Activated CD4-positive, CD25-positive, alpha-beta regulatory T cell treated with anti-CD3 and anti-CD28 coated beads, Interleukin-2, amount 50 U/mL, for 16 hours (primary cell): ENCODE measurements around the gene LRFN2.

Experiments used
- DNase-seq: peaks from one replicate; pipeline ENCODE4 v3.0.0-alpha.2; 2020; ENCODE audit warnings: low read depth, low spot score

Gene LRFN2

DNA sequence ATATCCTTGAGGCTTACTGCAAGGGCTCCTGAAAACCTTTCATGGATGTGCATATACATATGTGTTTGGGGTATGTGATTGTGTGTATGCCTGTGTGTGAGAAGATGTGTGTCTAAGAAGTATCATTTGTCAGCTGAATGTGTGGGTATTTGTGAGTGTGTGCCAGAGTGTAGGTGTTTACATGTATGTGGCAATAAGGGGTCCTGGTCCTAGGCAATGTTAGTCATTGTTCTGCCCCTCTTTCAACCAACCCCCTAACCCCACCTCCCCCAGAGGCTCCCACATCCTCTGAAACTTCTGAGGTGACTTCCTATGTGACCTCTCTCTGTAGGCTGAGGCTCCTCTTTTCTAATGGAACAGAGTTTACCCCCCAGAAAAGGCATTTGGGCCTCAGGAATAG, 186.4 kb downstream of the LRFN2 start:
- no peak for DNase-seq

DNA sequence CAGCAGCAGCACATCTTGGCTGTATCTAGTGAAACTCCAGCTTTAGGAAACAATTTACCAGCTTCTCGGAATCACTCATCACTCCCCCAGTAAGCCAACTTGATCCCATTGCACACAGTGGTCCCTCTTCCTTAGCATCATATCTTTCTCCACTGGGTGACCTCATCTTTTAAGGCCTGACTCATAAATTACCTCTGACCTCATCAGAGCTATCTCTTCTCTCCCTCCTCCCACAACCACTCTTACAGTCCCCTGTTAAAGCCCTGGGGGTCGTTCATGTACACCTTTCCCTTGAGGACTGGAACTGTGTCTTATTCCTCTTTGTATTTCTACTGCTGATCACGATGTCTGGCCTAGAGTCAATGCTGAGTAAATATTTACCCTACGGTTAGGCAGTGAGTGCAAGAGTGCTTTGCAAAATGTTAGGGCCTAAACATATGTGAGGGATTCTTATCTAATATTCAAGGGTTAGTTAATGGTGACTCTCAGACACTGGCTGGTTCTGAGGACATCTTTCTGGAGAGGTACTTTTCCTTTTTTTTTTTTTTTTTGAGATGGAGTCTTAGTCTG, 187.2 kb downstream of the LRFN2 start:
- DNase-seq = no peak

DNA sequence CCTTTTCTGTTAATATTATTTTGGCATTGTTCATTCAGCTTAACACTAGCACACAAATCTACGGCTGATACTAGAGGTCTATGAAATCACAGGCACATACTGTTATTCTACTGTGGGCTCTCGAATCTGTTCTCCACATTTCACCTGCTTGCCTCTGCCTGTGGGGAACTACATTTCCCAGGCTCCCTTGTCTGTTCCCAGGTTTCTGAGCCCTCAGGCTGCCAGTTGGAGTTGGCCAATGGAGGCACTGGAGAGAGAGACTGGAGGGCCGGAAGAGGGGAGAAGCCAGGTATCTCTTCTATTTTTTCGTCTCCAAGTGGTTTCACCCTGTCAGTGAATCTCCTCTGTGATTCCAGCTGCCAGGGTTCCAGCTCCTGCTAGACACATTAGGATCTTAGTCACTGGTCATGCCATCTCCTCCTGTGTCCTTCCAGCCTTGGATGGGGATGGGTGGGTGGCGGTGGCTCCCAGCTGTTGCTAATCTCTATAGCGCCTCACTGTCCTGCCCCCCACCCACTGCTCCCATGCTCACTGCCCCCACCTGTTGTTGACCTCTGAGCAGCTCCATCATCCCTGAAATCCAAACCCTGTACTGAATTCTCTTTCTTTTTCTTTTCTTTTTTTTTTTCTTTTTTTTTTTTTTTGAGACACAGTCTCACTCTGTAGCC, 188.2 kb downstream of the LRFN2 start:
- no peak for DNase-seq

DNA sequence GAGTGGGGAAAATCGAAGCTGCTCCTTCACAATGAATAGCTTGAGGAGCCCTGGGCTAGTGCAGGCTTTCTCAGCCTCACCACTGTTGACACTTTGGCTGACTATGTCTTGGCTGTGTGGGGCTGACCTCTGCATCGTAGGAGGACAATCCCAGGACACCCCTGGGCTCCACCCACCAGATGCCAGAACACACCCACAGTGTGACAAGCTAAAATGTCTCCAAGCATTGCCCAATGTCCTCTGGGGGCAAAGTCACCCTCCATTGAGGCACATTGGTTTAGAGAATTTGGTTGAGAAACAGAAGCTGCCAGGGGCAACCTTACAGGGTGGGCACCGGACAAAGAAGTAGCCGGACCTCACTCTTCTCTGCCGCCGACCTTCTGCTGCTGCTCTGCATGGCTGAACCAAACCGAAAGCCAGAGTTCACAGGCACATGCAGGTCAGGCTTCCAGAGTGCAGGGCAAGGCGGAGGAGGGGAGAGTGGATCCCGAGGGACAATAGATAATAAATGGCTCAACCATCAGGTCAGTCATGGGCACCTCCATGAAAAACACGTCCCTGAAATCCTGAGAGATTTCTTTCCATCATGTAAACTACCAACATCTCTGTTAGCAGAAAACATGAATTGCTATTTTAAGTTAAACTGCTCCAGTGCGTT, 189.0 kb downstream of the LRFN2 start:
- no peak for DNase-seq

DNA sequence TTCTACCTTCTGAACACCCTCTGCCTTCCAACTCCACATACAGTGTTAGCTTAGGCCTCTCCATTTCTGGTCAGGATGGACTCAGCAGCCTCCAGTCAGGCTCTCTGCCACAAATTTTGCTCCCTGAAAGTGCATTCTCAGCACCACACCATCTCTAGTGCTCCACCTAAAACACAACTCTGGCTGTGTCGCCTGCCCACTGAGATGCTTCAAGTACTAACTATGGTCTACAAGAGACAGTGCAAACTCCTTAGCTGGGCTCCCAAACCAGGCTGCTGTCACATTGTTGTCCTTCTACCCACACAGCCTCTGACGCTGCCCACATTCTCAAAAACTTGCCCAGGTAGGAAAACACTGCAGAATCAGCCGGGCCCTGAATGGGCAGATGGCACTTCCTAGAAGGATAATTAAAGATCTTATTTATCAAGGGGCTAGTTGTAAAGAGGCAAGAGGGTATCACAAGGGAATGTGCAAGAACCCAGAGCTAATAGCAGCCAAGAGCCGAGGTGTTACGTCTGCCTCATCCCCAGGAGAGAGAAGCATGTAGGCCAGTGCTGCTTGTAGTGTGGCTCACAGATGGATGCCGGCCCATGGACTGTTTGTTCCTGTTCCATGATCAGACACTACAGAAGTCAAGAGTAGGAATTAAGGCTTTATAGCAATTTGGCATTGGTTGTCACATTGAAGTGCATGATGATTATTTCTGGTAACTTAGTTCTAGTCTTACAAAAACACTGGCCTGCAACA, 189.7 kb downstream of the LRFN2 start:
- DNase-seq = no peak

DNA sequence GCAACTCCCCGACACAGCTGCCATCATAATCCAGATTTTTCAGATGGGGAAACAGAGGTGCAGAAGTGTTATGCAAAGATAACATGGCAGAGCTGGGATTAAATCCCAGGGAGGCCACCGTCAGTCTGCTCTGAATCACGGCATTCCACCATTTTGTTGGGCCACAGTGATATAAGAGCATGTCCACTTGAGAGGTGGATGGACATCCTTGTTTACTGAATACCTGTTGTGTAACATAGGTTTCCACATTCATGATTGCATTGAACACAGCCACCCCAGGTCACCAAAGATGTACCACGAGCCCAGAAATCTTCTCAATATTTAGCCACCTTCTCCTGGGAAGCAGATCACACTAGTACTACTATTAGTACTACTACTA, 191.5 kb downstream of the LRFN2 start:
- no peak for DNase-seq

DNA sequence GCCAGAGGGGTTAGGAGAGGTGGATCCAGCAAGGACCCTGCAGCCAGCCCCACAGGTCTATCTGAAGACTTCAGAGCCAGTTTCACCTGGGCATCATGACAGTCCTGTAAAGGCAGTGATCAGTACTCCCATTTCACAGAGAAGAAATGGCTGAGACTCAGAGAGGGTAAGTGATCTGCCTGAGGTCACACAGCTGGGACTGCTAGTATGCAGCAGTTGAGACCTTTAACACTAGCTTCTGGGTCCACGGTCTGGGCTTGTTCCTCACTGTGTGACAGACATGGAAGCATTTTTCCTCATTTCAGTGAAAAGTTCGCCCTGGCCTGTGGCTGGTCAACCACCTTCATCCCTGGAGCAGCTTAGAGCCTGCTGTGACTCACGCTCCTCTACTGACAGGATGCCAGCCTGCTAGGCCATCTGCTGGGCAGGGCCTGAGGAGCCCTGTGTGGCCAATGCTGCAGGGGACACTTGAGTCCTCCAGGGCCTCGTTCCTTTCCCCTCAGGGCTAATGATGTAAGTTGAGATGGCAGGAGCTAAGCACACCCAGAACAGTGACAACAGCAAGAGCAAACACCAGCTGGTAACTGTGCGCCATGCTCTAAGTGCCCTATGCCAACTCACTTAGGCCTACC, 192.0 kb downstream of the LRFN2 start:
- DNase-seq = no peak

DNA sequence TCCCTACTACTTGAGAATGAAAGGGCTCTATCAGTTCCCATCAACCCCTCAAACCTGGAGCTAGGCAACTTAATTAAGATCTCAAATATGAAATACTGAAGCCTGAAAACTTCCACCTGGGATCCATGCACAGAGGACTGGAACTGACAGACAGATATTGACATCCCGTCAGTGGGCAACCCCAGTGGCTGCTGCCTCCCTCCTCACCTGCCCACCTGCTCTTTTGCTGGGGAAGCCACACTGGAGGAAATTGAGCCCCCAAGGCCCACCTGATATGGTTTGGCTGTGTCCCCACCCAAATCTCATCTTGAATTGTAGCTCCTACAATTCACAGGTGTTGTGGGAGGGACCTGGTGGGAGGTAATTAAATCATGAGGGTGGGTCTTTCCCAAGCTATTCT, 192.8 kb downstream of the LRFN2 start:
- DNase-seq = no peak

DNA sequence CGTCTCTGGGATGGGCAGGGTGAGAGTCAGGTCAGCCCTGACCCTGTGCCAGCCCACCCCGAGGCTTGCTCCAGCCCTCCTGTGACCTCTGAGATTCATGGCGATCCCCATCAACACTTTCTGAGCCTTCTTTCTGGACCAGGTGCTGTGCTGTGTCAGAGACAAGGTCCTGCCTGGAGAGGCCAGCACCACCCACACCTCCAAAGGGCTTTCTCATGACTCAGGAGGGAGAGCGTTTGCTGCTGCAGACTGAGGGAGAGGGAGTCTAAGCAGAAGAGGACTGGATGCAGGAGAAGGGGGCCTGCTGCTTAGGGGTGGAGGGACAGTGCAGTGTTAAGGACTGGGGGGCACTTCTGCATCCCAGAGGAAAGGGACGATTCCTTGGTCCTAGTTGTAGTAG, 193.5 kb downstream of the LRFN2 start:
- no peak for DNase-seq

DNA sequence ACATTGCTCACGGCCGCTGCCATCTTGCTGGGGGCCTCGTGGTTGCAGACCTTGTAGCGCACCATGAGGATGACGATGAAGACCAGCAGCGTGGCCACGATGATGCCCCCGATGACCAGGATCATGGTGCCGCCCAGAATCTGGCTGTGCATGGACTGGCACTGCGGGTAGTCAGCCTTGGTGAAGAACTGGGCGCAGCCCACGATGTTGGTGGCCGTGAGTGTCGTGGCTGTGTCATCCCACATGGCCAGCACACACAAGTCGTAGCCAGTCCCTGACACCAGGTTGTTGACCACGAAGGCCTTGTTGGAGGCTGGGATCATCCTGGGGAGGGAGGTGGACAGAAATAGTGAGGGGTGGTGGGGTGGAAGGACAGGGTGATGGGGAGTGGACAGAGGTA, 194.6 kb downstream of the LRFN2 start:
- DNase-seq = no peak

DNA sequence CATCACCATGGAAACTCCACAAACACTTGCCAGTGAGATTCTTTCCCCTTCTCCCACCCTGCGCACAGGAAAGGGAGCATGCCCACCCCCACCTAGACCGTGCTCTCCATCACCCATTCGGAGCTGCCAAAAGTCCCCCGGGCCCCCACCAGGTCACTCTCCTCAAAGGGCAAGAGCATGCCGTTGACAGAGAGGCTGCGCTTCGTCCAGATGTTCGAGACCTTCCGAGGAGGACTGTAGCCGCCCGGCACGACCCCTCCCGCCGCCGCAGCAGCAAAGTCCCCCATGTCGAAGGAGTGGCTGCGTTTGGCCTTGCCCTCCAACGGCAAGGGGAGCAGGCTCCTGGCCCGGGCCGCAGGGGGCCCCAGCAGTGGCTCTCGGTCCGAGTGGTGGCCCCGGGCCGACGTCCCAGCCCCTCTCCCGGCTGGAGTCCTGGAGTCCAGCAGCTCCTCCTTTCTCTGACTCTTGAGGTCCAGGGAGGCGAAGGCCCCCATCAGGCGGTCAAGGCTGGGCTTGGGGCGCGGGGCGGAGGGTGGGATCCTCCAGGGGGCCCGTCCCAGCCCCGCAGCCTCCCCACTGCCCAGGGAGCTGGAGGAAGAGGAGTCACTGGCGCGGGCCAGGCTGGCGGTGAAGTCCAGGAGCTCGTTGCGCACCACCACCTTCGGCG, 195.2 kb downstream of the LRFN2 start:
- no peak for DNase-seq

DNA sequence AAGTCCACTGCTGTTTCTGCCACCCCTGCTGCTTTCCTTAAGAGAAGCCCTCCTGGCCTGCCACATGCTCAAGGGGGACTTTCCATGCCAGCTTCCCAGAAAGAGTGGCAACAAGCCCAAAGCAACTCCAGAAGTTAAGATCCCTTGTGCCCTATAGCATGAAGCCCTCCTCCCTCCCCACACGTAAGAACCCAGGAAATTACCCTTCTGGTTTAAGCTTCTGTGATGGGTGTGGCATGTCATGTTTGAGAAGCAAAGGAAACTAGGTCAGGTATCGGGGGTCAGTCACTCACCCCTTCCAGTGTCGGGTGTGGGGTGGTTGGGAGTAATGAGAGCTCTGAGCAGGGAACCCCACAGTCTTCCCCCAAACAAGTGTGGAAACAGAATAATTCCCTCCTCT, 196.1 kb downstream of the LRFN2 start:
- no peak for DNase-seq

DNA sequence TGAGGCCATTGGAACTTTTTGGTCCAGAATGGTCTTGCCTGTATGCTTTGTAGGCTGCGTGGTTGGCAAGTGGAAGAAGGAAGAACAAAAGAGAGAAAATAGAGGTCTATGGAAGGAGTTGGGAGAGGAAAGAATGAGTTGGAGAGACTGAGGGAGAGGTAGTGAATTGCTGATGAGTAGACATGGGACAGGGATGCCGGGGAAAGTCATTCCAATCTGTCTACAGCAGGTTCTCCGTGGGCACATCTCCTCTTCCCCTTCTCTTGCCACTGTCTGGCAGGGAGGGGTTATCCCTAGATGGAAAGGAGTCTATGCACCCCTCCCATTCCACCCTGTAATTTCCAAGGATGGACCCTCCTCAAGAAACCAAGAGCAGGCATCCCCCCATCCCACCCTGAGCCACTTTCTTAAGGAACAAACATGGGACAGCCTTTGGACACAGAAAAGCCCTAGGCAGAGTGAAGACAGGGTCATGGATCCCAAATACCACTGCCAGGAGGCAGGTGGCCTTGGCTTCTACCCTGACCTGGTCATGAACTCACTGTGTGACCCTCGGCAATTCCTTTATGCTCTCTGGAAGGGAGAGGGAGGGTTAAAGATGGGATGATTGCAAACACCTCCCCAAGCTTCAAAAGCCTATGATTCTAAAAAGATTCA, 196.9 kb downstream of the LRFN2 start:
- DNase-seq = no peak

DNA sequence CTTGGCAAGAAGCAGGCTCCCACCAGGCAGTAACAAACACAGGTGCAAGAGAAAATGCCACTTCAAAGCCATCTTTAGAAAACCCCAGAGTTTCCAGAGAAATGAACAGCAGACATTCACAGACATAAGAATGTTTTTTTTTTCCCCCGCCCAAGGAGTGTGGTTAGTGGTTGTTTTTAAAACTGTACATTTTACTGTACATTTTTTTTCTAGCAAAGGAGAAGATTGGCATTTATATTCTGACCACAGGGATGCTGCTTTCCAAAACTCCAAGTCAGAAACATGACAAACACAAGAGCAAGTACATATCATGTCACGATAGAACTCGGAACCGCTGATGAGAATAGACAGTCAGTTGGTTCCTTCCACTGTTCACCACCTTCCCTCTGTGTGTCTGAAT, 197.9 kb downstream of the LRFN2 start:
- DNase-seq = no peak

DNA sequence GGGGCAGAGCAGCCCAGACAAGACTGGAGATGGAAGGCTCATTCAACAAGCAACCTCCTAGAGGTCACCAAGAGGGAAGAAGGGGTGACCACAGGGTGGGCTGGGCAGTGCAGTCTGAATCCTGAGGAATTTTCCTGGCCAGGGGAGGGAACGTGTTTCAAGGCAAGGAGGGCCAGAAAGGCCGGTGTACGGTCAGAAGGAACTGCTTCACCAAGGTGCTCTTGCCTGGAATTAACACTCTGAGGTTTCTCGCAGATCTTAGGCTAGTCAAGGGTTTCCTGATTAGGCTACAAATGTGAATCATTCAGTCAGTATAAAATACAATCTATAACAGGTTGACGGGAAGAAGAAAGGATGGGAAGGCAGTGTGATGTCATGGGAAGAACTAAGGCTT, 199.3 kb downstream of the LRFN2 start:
- DNase-seq = no peak

DNA sequence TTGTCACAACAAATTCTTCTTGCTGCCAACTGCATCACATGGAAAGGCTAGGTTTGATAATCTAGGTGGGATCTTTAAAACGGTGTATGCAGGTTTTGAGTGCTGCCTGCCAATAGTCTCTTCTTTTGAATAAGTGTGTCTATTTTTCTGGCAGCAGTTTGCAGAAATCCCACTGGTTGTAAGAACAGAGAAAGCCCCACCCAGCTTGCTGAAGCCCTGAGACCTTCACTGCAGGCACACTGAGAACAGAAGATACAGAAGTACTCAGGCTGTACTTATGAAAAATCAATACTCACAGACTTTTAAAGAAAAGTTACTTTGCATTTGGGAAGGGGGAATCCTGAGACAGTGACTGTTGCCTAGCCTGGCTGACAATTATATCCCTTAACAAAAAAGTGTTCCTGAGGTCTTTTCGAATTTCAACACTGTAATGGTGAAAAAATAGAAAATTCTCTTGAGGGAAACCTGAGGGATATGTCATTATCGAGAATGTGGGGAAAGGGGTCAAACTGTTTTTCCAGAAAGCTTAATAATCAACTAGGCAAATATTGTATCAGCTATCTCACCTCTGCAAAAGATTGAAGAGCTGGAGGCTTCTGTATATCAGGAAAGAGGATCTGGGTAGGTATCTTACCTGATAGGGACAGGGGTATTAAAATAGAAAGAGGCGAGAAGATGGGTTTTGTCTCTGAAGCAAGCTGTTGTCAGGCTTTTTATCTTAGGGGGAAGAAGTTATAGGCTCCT, 199.9 kb downstream of the LRFN2 start:
- no peak for DNase-seq

DNA sequence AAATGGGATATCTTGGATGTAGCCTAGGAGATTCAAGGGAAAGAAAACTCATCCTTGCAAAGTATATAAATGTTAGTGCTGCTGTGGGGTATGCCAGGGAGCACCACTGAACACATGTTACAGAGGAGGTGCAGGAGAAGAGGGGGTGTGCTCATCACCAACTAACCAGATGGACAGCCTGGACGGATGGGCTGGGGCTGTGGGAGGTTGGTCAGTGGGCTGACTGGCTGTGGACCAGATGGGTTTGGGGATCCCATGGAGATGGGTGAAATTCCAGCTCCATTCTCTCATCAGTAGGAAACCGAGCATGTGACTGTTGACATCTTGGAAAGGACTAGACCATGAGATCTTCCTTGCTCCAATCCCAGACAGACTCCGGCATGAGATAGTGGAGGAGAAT, 201.0 kb downstream of the LRFN2 start:
- DNase-seq = no peak

DNA sequence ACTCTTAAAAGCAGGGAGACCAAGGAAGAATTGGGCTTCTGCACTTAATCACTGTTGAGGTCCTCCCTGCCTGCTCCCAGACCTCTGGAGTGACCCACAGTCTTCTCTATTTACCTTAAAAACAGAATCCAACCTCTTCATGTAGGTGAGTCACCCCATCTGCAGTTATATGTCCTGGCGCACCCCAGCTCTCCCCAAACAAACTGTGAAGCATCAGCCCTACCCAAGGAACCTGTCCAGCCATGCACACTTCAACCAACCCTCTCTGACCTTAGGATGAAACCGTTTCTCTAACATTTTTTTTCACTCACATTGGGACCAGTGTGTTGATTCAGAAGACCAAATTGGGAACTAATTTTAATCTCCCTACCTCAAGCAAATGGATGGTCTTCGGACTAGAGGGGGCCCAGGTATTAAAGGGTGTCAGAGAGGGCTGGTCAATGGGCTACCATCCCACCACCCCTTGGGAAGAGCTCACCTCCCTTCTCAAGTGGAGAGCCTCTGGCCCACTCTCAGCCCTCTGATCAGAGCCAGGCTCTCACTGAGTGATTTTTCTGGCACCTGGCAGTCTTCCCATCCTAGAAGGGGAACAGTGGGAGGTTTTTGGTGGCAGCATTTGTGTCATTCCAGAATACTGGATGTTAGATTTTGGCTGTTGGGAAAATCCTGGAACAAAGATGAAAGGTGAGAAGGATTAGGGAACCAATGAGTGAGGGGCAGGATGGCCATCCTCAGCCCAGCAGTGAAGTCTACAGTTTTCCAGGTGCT, 203.6 kb downstream of the LRFN2 start:
- DNase-seq = no peak

DNA sequence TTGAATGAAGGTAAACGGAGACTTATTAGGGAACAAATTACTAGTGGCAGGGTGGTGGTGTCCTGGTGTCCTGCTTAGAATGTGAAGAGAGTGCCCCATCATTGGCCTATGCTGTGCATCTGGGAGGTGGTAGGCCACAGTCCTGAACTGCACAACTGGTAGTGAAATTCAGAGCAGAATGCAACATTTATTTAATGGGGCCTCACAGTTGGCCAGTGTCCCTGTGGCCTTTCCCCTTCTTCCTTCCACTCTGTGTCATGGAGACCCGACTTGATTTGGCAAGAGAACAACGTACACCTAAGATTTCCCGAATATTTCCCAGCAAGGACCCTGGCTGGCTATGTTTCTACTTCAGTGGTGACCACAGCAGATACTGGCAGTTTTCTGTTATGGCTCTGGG, 206.9 kb downstream of the LRFN2 start:
- DNase-seq = no peak

DNA sequence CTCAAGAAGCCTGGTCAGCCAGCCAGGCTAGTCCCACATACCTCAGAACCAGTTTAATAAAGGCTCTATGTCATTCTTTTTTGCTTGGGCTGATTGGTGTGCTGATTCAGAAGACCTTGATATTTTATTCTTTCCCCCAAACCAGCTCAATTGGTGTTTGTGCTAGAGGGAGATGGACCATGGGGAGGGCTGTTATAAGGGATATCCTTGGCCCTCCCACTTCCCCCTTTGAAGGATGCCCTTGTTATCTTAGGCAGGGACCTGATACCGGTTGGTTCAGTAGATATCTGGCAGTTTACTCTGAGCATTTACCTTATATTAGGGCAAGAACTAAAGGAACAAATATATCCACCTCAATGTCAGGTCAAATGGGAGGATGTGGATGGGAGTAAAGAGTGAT, 207.4 kb downstream of the LRFN2 start:
- DNase-seq = no peak
